Right forelimb (tissue), 1 donor: ENCODE data around the gene PYROXD2.

Experiments
- DNase-seq: peaks from one replicate; pipeline ENCODE4 v3.0.0-alpha.2; 2018

Gene PYROXD2

DNA sequence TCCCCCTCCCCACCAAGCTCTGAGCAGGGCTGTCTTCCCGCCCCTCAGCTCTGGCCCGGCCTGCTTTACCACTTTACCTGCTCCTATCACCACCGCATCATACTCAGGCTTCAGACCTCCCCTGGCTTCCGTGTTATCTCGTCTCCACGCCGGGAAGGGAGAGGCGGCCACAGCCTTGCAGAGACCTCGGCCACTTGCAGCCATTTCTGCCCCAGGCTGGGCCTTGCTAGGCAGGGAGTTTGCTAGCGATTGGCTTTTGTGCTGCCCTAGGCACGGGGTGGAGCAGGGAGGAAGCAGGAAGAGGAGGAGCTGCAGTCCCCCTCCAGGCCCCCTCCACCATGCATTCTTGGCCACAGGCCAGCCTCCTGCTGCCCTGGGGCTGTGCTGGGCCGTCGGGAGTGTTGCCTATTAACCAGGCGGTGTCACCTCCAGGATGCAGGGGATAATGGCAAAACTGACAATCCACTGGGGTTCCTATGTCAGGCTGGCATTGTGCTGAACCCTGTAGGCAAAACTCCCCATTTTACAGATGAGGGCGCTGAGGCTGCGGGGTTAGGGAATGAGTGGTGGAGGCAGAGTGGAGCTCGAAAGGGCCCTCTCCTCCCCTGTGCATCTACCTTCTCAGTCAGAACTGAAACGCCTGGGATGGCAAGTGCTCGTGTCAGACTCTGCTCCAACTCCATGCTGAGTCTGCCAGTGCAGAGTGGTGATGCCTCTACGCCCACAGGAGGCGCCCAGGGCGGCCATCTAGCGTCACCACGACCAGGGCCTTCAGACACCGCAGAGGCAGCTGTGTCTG lies at the start of gene PYROXD2:
Gene PYROXD2, minus strand, starts transcription at position 251 of the 799 bp plus-strand sequence. Its CDS starts 47 bp downstream, at position 204.
- DNase-seq, result peak; percentile 88

DNA sequence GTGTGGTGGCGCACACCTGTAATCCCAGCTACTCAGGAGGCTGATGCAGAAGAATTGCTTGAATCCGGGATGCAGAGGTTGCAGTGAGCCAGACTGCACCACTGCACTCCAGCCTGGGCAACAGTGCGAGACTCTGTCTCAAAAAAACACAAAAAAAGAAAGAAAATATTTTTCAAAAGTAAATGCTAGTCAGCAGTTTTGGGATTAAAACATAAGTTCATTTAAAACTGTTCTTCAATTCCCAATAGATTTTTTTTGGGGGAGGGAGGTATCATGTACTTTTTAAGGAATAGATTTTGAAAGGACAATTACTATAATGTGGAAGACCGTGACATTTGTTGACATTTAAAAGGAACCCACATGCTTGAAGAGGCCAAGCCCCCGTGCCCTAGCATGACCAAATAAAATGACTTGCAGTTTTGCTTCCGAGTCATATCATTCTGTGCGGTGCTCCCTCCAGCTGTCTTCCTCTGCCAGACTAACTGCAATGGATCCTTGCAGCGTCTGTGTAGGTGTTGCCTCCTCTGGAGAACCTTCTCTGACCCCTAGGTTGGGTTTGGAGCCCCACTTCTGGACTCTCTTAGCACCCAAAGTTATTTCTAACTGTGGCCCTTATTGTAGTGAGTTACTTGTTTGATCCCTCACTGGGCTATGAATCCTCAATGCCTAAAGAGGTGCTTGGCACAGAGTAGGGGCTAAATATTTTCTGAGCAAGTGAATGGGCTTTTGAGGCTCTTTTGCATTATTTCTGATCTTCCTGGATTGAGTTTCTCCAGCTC lies 49.2 kb upstream of the PYROXD2 start:
- no peak for DNase-seq

DNA sequence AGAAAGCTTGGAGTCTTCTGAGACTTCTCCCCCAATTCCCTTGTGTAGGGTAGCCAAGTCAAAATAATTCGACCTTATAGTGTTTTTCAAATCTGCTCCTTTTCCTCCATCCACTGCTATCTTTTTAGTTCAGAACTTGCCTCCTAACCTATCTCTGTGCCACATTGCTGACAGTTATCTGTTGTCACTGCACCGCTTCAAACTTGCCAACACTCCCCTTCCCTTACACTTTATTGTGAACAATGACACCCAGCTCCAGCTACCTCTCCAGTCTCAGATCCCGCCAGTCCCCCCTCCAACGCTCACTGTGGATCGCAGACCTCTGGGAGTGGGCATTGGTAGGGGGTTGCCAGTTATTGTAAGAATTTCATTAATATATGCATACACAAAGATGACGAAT lies 48.0 kb upstream of the PYROXD2 start:
- DNase-seq, result no peak

- no peak for DNase-seq
Measured at GRCh38 chr10:98461500-98461842, 46.5 kb upstream of the PYROXD2 start.

- DNase-seq, result no peak
Measured at GRCh38 chr10:98460837-98461499, 46.0 kb upstream of the PYROXD2 start.

DNA sequence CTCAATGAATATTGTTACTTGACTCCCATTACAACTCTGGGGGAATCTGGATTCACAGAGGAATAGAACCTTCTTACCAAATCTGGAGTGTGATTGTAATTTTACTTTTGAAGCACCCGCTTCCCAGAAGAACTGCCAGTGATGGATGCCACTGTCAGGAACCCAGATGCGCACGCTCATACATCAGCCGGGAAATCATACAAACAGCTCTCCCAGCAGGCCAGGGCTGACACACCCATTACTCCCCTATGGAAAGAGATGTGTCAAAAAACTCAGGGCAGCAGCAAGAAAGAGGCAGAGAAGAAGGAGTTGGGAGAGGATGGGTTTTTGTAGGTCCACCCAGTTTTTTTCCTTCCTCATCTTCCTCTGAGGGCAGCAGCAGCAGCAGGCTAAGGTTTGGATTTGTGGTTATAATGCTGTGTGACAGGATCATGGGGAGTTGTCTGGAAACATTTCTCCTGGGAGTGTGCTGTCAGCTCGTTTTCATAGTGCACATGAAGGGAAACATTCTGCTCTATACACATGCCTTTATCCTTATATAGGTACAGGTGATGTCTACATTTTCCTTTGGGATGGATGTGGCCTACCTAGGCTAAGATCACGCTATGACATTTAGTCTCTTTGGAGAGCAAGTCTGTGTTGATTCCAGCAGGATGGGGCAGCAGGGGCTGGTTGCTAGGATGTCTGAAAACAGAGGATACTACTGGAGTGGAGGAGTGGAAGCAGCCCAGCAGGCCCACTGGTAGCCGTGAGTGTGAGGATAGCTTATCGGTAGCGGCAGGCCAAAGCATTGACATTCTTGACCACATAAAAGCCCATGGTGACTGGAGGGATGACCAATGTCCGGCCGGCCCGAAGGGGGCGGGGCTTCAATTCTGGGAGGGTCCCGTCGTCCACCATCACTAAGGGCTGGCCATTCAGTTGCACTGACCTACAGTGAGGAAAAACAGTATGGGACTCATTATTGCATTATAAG lies 44.1 kb upstream of the PYROXD2 start:
- DNase-seq, result no peak

DNA sequence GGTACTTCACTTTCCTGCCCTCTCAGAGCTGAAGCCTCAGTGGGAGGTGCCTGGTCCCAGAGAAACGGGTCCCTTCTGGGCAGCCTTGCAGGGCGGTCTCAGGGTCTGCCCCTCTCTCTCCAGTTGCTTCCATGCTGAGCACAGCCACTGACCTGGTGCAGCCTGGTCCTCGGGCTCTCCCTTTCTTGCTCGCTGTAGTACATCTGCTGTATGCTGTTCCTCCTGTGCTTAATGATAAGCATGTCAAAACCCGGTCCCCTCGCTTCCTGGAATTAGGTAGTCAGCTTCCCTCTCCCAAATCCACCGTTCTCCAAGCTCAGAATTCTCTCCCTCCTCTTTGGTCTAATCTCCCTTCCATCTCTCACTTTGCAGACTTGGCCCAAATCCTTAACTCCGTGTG lies 42.7 kb upstream of the PYROXD2 start:
- DNase-seq, result no peak

GRCh38 chr10:98456686-98457482 lies 41.9 kb upstream of the PYROXD2 start:
- no peak for DNase-seq

DNA sequence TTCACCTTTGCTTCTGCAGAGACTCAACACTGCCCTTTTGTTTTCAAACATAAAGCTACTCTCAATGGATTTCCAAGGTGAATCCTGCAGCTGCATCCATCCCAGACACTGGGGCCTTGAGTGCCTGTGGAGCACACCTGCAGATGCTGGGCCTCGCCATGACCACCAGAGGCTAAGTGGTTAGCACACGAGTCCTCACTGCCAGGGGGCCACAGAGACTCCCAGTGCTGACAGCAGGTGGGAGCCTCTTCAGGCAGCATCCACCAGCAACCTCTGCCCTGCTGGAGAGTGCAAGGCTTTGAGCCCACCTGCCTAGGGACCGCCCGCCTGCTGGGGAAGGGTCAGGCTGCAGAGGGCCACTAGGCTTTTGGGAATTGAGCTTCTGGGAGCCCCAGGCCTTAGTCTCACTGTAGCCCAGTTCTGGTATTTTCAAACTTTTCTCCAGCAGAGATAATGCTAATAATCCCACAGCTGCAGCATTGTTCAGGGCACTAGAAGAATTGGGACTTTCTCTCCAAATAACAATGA lies 41.1 kb upstream of the PYROXD2 start:
- no peak for DNase-seq

DNA sequence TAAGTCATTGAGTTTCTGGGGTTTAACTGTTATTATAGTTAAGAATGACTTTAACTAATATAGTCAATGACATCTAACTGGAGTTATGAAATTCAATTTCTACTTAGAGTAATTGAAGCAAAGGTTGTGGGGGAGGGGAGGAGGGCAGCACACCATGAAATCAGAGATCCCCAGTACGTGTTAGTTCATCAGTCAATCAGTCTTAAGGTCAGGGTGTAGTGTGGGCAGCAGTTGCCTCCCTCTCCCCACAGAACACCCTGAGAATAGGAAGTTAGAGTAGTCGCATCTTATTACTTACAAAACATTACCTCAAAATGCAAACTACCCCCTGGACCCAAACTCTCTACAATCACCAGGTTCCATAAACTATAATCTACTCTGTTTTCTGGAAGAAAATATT lies 38.7 kb upstream of the PYROXD2 start:
- DNase-seq, result no peak

- DNase-seq, result no peak
Measured at GRCh38 chr10:98450618-98451017, 35.6 kb upstream of the PYROXD2 start.

DNA sequence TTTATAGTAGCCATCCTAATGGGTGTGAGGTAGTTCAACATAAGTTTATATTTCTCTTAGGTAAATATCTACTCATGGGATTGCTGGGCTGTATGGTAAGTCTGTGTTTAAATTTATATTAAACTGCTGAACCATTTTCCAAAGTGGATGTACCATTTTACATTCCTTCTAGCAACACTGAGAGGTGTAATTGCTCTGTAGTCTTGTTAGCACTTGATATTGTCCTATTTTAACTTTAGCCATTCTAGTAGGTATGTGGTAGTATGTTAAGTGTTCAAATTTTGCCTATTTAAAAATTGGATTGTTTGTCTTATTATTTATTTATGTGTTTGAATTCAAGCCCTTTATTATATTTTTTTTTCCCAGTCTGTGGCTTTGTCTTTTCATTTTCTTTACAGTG lies 34.3 kb upstream of the PYROXD2 start:
- DNase-seq, result no peak

- peak; percentile 86 for DNase-seq
Measured at GRCh38 chr10:98446661-98447221, 31.8 kb upstream of the PYROXD2 start, which contains the start of gene HPS1. HPS1 (minus strand) TSS chr10:98446935; CDS start chr10:98443240, 3,695 bp downstream.

DNA sequence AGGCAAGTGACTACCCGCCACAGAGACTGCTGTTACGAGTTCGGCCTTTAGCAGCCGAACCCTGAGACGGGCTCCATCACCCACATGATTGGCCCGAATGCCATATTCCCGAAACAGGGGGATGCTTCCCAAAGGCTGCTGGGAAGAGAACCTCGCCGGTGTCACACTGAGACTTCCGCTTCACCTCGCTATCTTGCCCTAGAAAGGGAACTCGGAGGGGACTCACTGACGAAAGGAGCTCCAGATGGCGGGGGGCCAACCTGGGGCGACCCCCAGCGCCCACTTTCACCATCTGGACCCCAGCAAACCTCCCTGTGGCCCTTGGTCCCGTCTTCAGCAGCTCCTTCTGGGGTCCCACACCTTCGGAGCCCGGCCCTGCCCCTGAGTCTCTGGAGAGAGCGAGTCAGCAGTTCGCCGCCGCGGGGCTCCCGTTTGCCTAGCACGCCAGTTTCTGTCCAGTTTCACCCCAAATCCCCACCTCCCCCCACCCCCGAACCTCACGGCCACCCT lies 31.2 kb upstream of the PYROXD2 start:
- DNase-seq, result peak; percentile 59

- DNase-seq, result no peak
Measured at GRCh38 chr10:98445200-98445812, 30.3 kb upstream of the PYROXD2 start.

GRCh38 chr10:98444314-98445006 lies 29.5 kb upstream of the PYROXD2 start:
- no peak for DNase-seq

DNA sequence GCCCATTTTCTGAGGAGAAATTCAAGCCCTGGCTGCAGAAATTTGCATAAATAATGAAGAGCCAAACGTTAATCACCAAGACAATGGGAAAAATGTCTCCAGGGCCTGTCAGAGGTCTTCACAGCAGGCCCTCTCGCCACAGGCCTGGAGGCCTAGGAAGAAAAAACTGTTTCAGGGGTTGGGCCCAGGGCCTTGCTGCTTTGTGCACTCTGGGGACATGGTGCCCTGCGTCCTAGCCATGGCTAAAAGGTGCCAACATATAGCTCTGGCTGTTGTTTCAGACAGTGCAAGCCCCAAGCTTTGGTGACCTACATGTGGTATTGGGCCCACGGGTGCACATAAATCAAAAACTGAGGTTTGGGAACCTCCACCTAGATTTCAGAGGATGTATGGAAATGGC lies 23.7 kb upstream of the PYROXD2 start:
- DNase-seq, result no peak

DNA sequence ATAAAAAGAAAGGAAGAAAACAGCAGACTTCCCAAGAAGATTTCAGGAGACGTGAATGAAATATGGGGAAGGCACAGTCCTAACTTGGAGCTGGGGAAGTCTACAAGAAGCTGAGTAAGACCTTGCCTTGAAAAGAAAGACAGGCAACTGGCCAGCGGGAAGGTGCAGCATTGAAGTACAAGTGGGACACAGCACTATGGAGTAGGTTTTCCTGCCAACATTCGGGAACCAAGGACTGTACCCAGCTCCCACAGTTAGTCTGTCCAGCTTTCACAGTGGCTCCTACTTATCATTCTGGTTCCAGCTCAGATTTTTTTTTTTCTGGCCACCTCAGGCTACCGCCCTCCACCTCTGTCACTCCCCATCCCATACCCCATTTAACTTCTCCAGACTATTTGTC lies 21.7 kb upstream of the PYROXD2 start:
- DNase-seq, result no peak

DNA sequence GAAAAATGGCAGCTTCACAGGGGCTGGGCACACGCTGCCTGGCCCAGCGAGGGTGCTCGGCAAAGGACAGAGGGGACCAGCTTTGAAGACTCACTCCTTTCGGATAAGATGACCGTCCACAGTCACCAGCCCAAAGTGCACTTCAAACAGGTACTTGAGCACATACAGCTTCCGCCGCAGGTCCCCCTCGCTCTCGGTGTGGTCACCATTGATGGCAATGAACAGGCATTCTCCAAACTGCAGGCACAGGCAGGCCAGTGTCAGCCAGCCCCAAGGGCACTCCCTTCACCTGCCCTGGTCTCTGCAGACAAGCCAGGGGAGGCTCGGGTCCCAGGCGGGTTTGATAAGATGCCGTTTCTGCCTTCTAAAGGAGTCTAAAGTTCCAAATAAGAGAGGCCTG lies 20.2 kb upstream of the PYROXD2 start:
- no peak for DNase-seq
